Suprapubic skin (tissue), 4 donors: ENCODE results near the gene TMEM95. TPM values are rescaled to one million over a fixed set of nuclear protein-coding genes. Genes with fewer than 3 reads are reported as not detected.

Source experiments
- DNase-seq, 2 donors: peaks; one replicate each; pipeline ENCODE4 v3.0.0-alpha.2; 2019; ENCODE audit warnings: low spot score in 2 of 2
- H3K27ac ChIP-seq: fragments of 200-600 bp; sonication (generic); one replicate; pipeline ENCODE4 v1.5.1; 2019
- H3K27me3 ChIP-seq: fragments of 200-600 bp; sonication (generic); one replicate; pipeline ENCODE4 v1.5.1; 2019
- H3K36me3 ChIP-seq: fragments of 200-600 bp; sonication (generic); one replicate; pipeline ENCODE4 v1.5.1; 2019
- H3K4me1 ChIP-seq: fragments of 200-600 bp; sonication (generic); one replicate; pipeline ENCODE4 v1.5.1; 2019
- H3K4me3 ChIP-seq: fragments of 200-600 bp; sonication (generic); one replicate; pipeline ENCODE4 v1.5.1; 2019; ENCODE audit warnings: mild to moderate bottlenecking
- H3K9me3 ChIP-seq: fragments of 200-600 bp; sonication (generic); one replicate; pipeline ENCODE4 v1.5.1; 2019
- EP300 ChIP-seq: sonication (generic); formaldehyde crosslinking; IDR thresholded peaks from one replicate; pipeline ENCODE4 v1.6.1; 2017; ENCODE audit warnings: antibody characterized with exemption
- POLR2A ChIP-seq, 2 donors: fragments of 450-650 bp; IDR thresholded peaks; one replicate each; pipeline ENCODE4 v1.6.1; 2017; ENCODE audit warnings: antibody characterized with exemption in 2 of 2, mild to moderate bottlenecking in 2 of 2, moderate library complexity in 2 of 2
- POLR2AphosphoS5 ChIP-seq, 3 donors: sonication (generic); formaldehyde crosslinking; IDR thresholded peaks; one replicate each; pipeline ENCODE4 v1.6.1; 2017; ENCODE audit warnings: antibody characterized with exemption in 3 of 3
- WGBS: methylation state at CpG from one replicate; pipeline ENCODE4 v1.1.5; 2018; 5-methylcytosine and 5-hydroxymethylcytosine counted together
- total RNA-seq, 4 donors: library from RNA; depleted of rRNA; stranded (reverse); fragments of >200 nt; gene quantifications; one replicate each; pipeline ENCODE4 v1.1.0, GENCODE V29; 2016
- TF ChIP-seq, protein P1 (sequence below), 2 donors: fragments of 200-600 bp in 1 of 2; fragments of 450-650 bp in 1 of 2; sonication (generic) in 1 of 2; IDR thresholded peaks; one replicate each; pipeline ENCODE4 v1.5.1; 2016 to 2019; ENCODE audit warnings: antibody characterized with exemption in 2 of 2, mild to moderate bottlenecking in 1 of 2, moderate library complexity in 1 of 2

The TMEM95 gene, protein sequence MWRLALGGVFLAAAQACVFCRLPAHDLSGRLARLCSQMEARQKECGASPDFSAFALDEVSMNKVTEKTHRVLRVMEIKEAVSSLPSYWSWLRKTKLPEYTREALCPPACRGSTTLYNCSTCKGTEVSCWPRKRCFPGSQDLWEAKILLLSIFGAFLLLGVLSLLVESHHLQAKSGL
- total RNA-seq, result under 1 TPM in 1 of 4 donors, not detected in 3; 0.44 TPM

DNA sequence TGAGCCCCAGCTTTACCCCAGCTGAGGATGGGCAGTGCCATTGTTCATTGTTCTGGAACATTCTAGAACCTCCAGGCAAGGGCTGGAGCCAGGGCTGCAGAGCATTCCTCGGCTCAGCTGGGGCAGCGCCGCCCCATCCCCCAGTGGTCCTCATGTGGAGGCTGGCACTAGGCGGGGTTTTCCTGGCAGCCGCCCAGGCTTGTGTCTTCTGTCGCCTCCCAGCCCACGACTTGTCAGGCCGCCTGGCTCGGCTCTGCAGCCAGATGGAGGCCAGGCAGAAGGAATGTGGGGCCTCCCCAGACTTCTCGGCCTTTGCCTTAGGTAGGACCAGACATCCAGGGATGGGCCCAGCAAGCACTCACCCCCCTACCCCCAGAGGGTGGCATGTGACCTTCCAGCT lies at the start of gene TMEM95:
Gene TMEM95, plus strand, starts transcription at position 104 of the 400 bp plus-strand sequence. Its CDS starts 49 bp downstream, at position 153.
- Histone ChIP-seq H3K4me3 (peak within 1 kb of the TSS; percentile 79), H3K36me3 (no peaks in the 10 kb centered on the region), H3K4me1 (peaks cover 54% of the 10 kb centered on the region), H3K27me3 (no peaks in the 10 kb centered on the region), H3K27ac (peak within 1 kb of the TSS; percentile 97), H3K9me3 (no peaks in the 10 kb centered on the region)
- peak in 1 of 2 donors; percentile 69 for DNase-seq
- 20% methylated on average over 1 of the region's 10 CpGs for whole genome bisulfite sequencing
- TF ChIP-seq, protein P1, sequence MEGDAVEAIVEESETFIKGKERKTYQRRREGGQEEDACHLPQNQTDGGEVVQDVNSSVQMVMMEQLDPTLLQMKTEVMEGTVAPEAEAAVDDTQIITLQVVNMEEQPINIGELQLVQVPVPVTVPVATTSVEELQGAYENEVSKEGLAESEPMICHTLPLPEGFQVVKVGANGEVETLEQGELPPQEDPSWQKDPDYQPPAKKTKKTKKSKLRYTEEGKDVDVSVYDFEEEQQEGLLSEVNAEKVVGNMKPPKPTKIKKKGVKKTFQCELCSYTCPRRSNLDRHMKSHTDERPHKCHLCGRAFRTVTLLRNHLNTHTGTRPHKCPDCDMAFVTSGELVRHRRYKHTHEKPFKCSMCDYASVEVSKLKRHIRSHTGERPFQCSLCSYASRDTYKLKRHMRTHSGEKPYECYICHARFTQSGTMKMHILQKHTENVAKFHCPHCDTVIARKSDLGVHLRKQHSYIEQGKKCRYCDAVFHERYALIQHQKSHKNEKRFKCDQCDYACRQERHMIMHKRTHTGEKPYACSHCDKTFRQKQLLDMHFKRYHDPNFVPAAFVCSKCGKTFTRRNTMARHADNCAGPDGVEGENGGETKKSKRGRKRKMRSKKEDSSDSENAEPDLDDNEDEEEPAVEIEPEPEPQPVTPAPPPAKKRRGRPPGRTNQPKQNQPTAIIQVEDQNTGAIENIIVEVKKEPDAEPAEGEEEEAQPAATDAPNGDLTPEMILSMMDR (IDR thresholded peaks at IDR 0.05), result no peak
- TF ChIP-seq POLR2A (IDR thresholded peaks at IDR 0.05), result no peak
- no peak for TF ChIP-seq EP300
- no peak for TF ChIP-seq POLR2AphosphoS5 (IDR thresholded peaks at IDR 0.05)

- H3K36me3 ChIP-seq, result peaks cover 28% of the 10 kb centered on the region
- peak within 1 kb of the TSS; percentile 96 for H3K27ac ChIP-seq
- H3K9me3 ChIP-seq, result no peaks in the 10 kb centered on the region
- WGBS, result under 1% methylated on average over 58 of the region's 64 CpGs
- H3K27me3 ChIP-seq, result no peaks in the 10 kb centered on the region
- H3K4me1 ChIP-seq, result peaks cover 36% of the 10 kb centered on the region
- DNase-seq, result peak; percentile 100
- H3K4me3 ChIP-seq, result peak within 1 kb of the TSS; percentile 86
- TF ChIP-seq EP300, result no peak
- peak; percentile 52 to 81 for TF ChIP-seq POLR2A (IDR thresholded peaks at IDR 0.05)
- peak; percentile 47 to 59 (median 56) for TF ChIP-seq POLR2AphosphoS5 (IDR thresholded peaks at IDR 0.05)
Observed at GRCh38 chr17:7306911-7307685, 47.9 kb upstream of the TMEM95 start, which contains the start of gene EIF5A. Gene EIF5A (plus strand): TSS chr17:7307628. CDS start chr17:7309636, 2,008 bp downstream.

- Histone ChIP-seq H3K4me1 (peaks cover 40% of the 10 kb centered on the region), H3K27ac (peak overlapping the region; percentile 96), H3K27me3 (no peaks in the 10 kb centered on the region), H3K9me3 (no peaks in the 10 kb centered on the region), H3K4me3 (peak overlapping the region; percentile 86), H3K36me3 (peaks cover 36% of the 10 kb centered on the region)
- DNase-seq, result peak in 1 of 2 donors; percentile 88
- no peak for TF ChIP-seq EP300
- TF ChIP-seq POLR2A (IDR thresholded peaks at IDR 0.05), result no peak
- no peak for TF ChIP-seq POLR2AphosphoS5 (IDR thresholded peaks at IDR 0.05)
- TF ChIP-seq, protein P1 (IDR thresholded peaks at IDR 0.05), result peak in 1 of 2 donors; percentile 25
- WGBS, result 1% methylated on average over 22 of the region's 104 CpGs
Observed at GRCh38 chr17:7307686-7308624, 47.0 kb upstream of the TMEM95 start.

- peak in 1 of 2 donors; percentile 89 for DNase-seq
- peak overlapping the region; percentile 86 for H3K4me3 ChIP-seq
- TF ChIP-seq, protein P1 (IDR thresholded peaks at IDR 0.05), result no peak
- TF ChIP-seq POLR2A (IDR thresholded peaks at IDR 0.05), result peak in 1 of 2 donors; percentile 14
- peaks cover 45% of the 10 kb centered on the region for H3K36me3 ChIP-seq
- H3K4me1 ChIP-seq, result peaks cover 49% of the 10 kb centered on the region
- H3K27ac ChIP-seq, result peak overlapping the region; percentile 96
- under 1% methylated on average over 14 of the region's 14 CpGs for WGBS
- H3K9me3 ChIP-seq, result no peaks in the 10 kb centered on the region
- H3K27me3 ChIP-seq, result no peaks in the 10 kb centered on the region
Observed at GRCh38 chr17:7308625-7309433, 46.1 kb upstream of the TMEM95 start.

DNA sequence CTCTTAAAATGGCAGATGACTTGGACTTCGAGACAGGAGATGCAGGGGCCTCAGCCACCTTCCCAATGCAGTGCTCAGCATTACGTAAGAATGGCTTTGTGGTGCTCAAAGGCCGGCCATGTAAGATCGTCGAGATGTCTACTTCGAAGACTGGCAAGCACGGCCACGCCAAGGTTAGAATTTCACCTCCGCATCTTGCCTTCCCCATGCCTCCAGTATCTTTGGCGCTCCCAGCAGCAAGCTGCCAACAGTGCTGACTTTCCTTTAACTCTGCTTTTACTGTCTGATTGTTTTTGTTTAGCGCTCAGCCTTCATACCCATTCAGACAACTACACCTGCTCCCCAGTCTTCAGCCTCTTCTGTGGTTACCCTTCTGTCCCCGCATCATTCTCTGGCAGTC lies 45.3 kb upstream of the TMEM95 start:
- WGBS, result 88% methylated on average over 12 of the region's 12 CpGs
- peaks cover 57% of the 10 kb centered on the region for H3K4me1 ChIP-seq
- peak overlapping the region; percentile 86 for H3K4me3 ChIP-seq

More for the DNA sequence above, 45.3 kb upstream of the TMEM95 start:
- no peaks in the 10 kb centered on the region for H3K9me3 ChIP-seq
- H3K27me3 ChIP-seq, result no peaks in the 10 kb centered on the region
- peak overlapping the region; percentile 96 for H3K27ac ChIP-seq
- H3K36me3 ChIP-seq, result peaks cover 47% of the 10 kb centered on the region
- DNase-seq, result no peak
- TF ChIP-seq POLR2AphosphoS5 (IDR thresholded peaks at IDR 0.05) (no peak), POLR2A (IDR thresholded peaks at IDR 0.05) (no peak), EP300 (no peak)
- TF ChIP-seq, protein P1 (IDR thresholded peaks at IDR 0.05), result no peak
